Transverse colon (tissue), 4 donors: Measurements from ENCODE around the gene KRT80. TPM values are rescaled to one million over a fixed set of nuclear protein-coding genes. Genes with fewer than 3 reads are reported as not detected.

Experiments
- DNase-seq: peaks from one replicate; pipeline ENCODE4 v3.0.0-alpha.2; 2019
- H3K27ac ChIP-seq, 4 donors: fragments of 200-600 bp; sonication (generic); 2 replicates each; pipeline ENCODE4 v1.5.1; 2016 to 2018; ENCODE audit warnings: inconsistent platforms in 4 of 4
- H3K27me3 ChIP-seq: fragments of 200-600 bp; sonication (generic); 2 replicates; pipeline ENCODE4 v1.5.1; 2017; ENCODE audit warnings: inconsistent platforms
- H3K36me3 ChIP-seq, 4 donors: fragments of 200-600 bp; sonication (generic); 2 replicates each; pipeline ENCODE4 v1.5.1; 2017 to 2019; ENCODE audit warnings: inconsistent platforms in 4 of 4
- H3K4me1 ChIP-seq, 4 donors: fragments of 200-600 bp; sonication (generic); 2 replicates each; pipeline ENCODE4 v1.5.1; 2017 to 2020; ENCODE audit warnings: inconsistent platforms in 4 of 4
- H3K4me3 ChIP-seq, 4 donors: fragments of 200-600 bp; sonication (generic); 1 replicate in 1 of 4; 2 replicates in 3 of 4; pipeline versions ENCODE4 v1.5.1 to v1.6.1; 2017 to 2019; ENCODE audit warnings: inconsistent platforms in 4 of 4
- H3K9me3 ChIP-seq, 2 donors: fragments of 200-600 bp; sonication (generic); 2 replicates each; pipeline ENCODE4 v1.5.1; 2017 to 2019; ENCODE audit warnings: inconsistent platforms in 2 of 2
- EP300 ChIP-seq: sonication (generic); formaldehyde crosslinking; IDR thresholded peaks from one replicate; pipeline ENCODE4 v1.6.1; 2017; ENCODE audit warnings: antibody characterized with exemption, low read depth
- POLR2A ChIP-seq: fragments of 450-650 bp; IDR thresholded peaks from one replicate; pipeline ENCODE4 v1.6.1; 2016; ENCODE audit warnings: antibody characterized with exemption, mild to moderate bottlenecking, moderate library complexity
- POLR2AphosphoS5 ChIP-seq, 3 donors: sonication (generic); formaldehyde crosslinking; IDR thresholded peaks; one replicate each; pipeline ENCODE4 v1.6.1; 2016; ENCODE audit warnings: antibody characterized with exemption in 3 of 3
- WGBS, 2 donors: methylation state at CpG; one replicate each; pipeline ENCODE4 v1.1.5; 2018; ENCODE audit warnings: low coverage in 1 of 2; 5-methylcytosine and 5-hydroxymethylcytosine counted together
- in situ Hi-C, 4 donors: fragments of 200-750 bp; cut with MboI; loops; one replicate each; pipeline versions ENCODE4 v1.15.0 to v1.15.1; 2017; ENCODE audit warnings: low sequenced_read_pairs in 3 of 4, low pct_ligation_motif_present in 1 of 4, low pct_unique_long_range_greater_than_20kb in 1 of 4
- intact Hi-C: fragments of 100-400 bp; cut with DNase I; formaldehyde crosslinking; loops from one replicate; pipeline ENCODE4 v1.15.1; 2023; ENCODE audit warnings: low total_unique reads
- total RNA-seq, 4 donors: library from RNA; depleted of rRNA; stranded (reverse); fragments of >200 nt; gene quantifications; one replicate each; pipeline ENCODE4 v1.1.0, GENCODE V29; 2016
- TF ChIP-seq, protein P1 (sequence below), 5 experiments: fragments of 200-600 bp in 3 of 5; fragments of 450-650 bp in 2 of 5; sonication (generic) in 3 of 5; IDR thresholded peaks; 1 replicate in 2 of 5; 2 replicates in 3 of 5; pipeline ENCODE4 v1.5.1; 2016 to 2017; ENCODE audit warnings: antibody characterized with exemption in 5 of 5, inconsistent platforms in 3 of 5, mild to moderate bottlenecking in 2 of 5, moderate library complexity in 1 of 5

Gene KRT80
- total RNA-seq, 4 donors from 2014 or later = 0.14 TPM; not detected in 3

DNA sequence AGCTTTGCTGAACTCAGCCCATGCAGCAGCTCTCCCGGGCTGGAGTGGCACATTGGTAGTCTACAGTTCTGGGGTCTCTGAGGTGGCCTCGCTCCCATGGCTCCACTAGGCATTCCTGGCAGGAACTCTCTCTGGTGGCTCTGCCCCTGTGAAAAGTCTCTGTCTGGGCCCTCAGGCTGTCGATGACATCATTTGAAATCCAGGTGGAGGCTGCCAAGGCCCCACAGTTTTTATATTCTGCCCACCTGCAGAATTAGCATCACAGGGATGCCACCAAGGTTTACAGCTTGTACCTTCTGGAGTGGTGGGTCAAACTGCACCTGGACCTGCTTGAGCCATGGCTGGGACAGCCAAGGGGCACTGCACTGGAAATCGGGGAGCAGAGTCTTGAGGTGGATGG is 31.6 kb downstream of the KRT80 start:
- no peak for DNase-seq
- intact Hi-C loops = no loop called here
- H3K4me1 ChIP-seq = peaks cover 0 to 15% (median 4%) of the 10 kb centered on the region in 4 donors
- in situ Hi-C loops = no loop called here
- no peak for TF ChIP-seq POLR2AphosphoS5 (IDR thresholded peaks at IDR 0.05)
- no peak for TF ChIP-seq EP300
- TF ChIP-seq, protein P1, sequence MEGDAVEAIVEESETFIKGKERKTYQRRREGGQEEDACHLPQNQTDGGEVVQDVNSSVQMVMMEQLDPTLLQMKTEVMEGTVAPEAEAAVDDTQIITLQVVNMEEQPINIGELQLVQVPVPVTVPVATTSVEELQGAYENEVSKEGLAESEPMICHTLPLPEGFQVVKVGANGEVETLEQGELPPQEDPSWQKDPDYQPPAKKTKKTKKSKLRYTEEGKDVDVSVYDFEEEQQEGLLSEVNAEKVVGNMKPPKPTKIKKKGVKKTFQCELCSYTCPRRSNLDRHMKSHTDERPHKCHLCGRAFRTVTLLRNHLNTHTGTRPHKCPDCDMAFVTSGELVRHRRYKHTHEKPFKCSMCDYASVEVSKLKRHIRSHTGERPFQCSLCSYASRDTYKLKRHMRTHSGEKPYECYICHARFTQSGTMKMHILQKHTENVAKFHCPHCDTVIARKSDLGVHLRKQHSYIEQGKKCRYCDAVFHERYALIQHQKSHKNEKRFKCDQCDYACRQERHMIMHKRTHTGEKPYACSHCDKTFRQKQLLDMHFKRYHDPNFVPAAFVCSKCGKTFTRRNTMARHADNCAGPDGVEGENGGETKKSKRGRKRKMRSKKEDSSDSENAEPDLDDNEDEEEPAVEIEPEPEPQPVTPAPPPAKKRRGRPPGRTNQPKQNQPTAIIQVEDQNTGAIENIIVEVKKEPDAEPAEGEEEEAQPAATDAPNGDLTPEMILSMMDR (IDR thresholded peaks at IDR 0.05) = no peak
- TF ChIP-seq POLR2A = no peak
- H3K27me3 ChIP-seq = no peaks in the 10 kb centered on the region
- H3K9me3 ChIP-seq = no peaks in the 10 kb centered on the region
- no peak overlapping the region for H3K27ac ChIP-seq
- no peaks in the 10 kb centered on the region for H3K36me3 ChIP-seq
- WGBS, 2 donors = 85 to 100% methylated on average over 1 to 4 of the region's 4 CpGs
- H3K4me3 ChIP-seq = no peak overlapping the region

DNA sequence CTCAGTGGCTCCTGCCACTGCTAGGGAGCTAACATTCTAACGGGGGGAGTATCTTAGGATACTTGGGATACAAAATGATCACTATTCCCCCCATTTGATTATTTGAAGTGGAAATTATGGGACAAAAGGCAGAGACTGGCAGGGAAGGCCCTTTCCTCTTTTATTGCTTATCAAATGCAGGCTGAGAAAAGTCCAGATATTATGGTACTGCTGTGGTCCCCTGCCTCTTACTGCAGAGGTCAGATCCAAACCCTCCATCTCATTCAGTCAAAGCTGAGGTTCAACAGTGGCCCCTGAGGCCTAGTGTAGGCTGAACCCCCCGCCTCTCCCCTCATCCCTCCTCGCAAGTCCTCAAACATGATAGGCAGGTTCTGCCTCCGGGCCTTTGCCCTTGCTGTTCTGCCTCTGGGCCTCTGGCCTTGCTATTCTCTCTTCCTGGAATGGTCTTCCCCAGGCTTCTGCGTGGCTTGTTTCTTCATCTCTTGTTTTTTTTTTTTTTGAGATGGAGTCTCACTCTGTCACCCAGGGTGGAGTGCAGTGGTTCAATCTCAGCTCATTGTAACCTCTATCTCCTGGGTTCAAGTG is 34.2 kb downstream of the KRT80 start:
- H3K4me1 ChIP-seq = peaks cover 0 to 12% (median 6%) of the 10 kb centered on the region in 4 donors
- no peaks in the 10 kb centered on the region for H3K9me3 ChIP-seq
- no peaks in the 10 kb centered on the region for H3K27me3 ChIP-seq
- no peak overlapping the region for H3K27ac ChIP-seq
- WGBS, 2 donors = 83 to 84% methylated on average over 4 to 5 of the region's 5 CpGs
- TF ChIP-seq POLR2A (no peak), POLR2AphosphoS5 (IDR thresholded peaks at IDR 0.05) (no peak), EP300 (no peak)
- TF ChIP-seq, protein P1 (IDR thresholded peaks at IDR 0.05) = no peak
- no peak for DNase-seq
- intact Hi-C loops = loop anchor here (5.0 to 10.0 kb wide), 3 partner anchors 117 to 725 kb away; partner anchors contain the start of gene KRT86
- no peak overlapping the region for H3K4me3 ChIP-seq
- in situ Hi-C loops = loop anchor here (10.0 kb wide), 3 partner anchors 717 to 817 kb away; no protein-coding TSS in a partner anchor
- no peaks in the 10 kb centered on the region for H3K36me3 ChIP-seq

DNA sequence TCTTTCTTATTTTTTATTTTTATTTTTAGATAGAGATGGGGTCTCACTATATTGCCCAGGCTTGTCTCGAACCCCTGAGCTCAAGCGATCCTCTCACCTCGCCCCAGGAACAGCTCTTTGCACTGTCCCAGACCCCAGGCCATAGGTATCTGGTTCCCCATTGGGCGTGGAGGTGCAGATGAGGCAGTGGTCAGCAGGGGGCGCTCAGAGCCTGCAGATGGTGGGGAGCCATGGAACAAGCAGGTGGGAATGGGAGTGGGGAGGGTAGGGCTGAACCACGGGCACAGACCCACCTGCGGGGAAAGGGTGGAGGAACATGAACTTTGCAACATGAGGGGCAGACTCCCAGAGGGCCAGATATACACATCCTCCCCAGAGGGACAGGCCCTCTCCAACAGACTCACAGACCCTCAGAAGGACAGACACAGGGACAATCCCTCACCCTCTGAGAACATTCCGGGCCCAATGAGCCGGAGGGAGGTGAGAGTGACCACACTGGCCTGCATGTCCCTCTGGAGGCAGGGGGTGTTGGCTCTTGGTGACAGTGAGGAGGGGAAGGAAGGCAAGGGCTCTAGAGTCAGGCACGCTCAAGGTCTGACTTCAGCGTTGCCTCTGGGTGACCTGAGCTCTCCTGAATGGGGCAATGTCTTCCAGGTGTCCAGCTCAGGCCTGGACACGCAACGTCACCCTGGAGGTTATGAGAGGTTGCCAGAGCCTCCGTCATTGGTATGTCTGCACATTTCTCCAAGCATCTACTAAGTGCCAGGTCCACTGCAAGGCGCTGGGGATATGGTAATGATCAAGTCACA is 34.9 kb downstream of the KRT80 start:
- H3K36me3 ChIP-seq = no peaks in the 10 kb centered on the region
- no peaks in the 10 kb centered on the region for H3K9me3 ChIP-seq
- peaks cover 6 to 19% (median 13%) of the 10 kb centered on the region in 4 donors for H3K4me1 ChIP-seq
- WGBS, 2 donors = 45% methylated on average over 15 of the region's 15 CpGs; no CpG with 5 or more reads in 1 of the 2 donors
- no peak overlapping the region for H3K27ac ChIP-seq
- peaks cover 4% of the 10 kb centered on the region for H3K27me3 ChIP-seq
- intact Hi-C loops = loop anchor here (5.0 to 10.0 kb wide), 3 partner anchors 118 to 725 kb away; partner anchors contain the start of gene KRT86
- no peak overlapping the region for H3K4me3 ChIP-seq
- in situ Hi-C loops = loop anchor here (10.0 kb wide), 3 partner anchors 718 to 818 kb away; no protein-coding TSS in a partner anchor
- TF ChIP-seq POLR2A = no peak
- TF ChIP-seq, protein P1 (IDR thresholded peaks at IDR 0.05) = peak; percentile 91 to 95 (median 93)
- DNase-seq = peak; percentile 83

DNA sequence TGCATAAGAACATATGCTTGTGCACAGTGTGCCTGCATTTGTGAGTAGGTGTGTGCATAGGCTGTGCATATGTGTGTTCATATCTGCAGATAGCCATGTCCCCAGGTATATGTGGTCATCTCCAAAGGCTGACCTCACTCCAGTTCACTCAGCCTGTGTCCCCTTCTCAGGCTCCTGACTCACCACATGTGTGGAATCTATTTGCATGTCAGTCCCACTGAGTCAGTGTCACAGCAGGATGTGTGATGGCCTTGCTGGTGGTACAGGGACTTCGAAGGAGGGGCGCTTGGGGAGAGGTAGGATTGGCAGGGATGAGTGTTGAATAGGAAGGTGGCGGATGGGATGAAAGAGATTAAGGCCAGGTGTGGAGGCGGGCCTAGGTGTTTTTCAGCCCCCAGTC is 35.5 kb downstream of the KRT80 start:
- in situ Hi-C loops = loop anchor here (10.0 kb wide), 3 partner anchors 718 to 818 kb away; no protein-coding TSS in a partner anchor
- Histone ChIP-seq H3K4me1 (peaks cover 9 to 25% (median 19%) of the 10 kb centered on the region in 4 donors), H3K9me3 (no peaks in the 10 kb centered on the region), H3K36me3 (no peaks in the 10 kb centered on the region), H3K4me3 (no peak overlapping the region), H3K27me3 (peaks cover 4% of the 10 kb centered on the region), H3K27ac (no peak overlapping the region)
- intact Hi-C loops = loop anchor here (5.0 to 10.0 kb wide), 3 partner anchors 118 to 726 kb away; partner anchors contain the start of gene KRT86
- DNase-seq = no peak
- 70 to 80% methylated on average over 2 to 4 of the region's 4 CpGs for WGBS, 2 donors
- no peak for TF ChIP-seq POLR2A
- TF ChIP-seq POLR2AphosphoS5 (IDR thresholded peaks at IDR 0.05) = no peak
- no peak for TF ChIP-seq EP300
- TF ChIP-seq, protein P1 (IDR thresholded peaks at IDR 0.05) = no peak
